ENCODE data around the gene PRPS1.
"Not testable (repeated sequence)": the region's sequence is repeated elsewhere in the genome, so short reads cannot be mapped to it uniquely, and the experiment has no call there.

Gene PRPS1
- 58.3 reads per million, percentile 72 among the genes with 10 or more reads in this experiment for total RNA-seq

DNA sequence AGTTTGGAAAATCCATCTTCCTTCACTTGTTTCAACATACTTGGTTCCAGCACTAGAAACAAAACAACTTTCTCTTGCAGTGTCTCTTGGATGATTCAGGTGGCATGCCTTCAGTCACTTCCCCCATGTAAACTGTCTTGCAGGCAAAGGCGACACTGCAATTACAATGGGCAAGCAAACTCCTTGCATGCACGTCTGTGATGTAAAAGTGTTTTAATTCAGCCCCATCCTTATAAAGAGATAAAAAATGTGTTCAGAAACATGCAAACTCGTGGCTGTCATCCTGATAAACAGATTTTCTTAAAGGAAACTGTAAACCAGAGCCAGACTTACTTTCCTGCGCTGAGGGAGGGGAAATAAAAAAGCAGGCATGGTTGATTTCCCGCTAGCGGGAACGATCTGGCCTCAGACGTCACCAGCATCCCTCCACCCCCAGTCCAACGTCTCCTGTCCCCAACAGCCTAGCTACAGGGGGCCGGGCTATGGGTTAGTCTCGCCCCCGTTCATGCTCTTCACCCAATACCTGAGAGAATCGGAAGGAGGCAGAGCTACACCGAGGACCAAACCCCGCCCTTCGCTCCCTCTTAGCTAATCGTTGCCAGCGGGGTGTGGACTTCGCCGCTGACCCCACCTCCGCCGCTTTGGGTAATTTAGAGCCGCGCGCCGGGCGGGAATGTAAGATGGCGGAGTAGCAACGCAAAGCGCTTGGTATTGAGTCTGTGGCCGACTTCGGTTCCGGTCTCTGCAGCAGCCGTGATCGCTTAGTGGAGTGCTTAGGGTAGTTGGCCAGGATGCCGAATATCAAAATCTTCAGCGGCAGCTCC is at the start of gene PRPS1:
Gene PRPS1 (plus strand): TSS at position 673 of the 824 bp plus-strand sequence. CDS start 119 bp downstream, at position 792.
- peak; percentile 80 for DNase-seq

DNA sequence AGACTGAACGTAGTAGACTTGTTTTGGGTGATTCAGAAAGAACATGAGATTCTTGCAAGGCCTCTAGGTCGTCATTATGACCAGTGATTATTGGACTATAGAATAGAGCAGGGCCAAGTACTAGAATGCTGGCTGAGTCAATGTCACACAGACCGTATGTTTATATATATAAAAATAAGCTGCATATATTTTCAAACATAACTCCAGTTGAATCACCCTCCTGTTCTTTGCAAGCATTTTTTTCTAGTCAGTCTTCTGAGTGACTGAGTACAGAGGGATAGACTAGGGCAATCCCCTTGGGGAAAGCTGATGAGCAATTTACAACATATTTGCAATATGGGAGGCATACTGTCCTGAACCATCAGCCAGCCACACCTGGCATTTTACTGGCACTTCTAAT is 48.4 kb upstream of the PRPS1 start:
- no peak for DNase-seq

GRCh38 chrX:107581923-107582322 is 46.4 kb upstream of the PRPS1 start:
- DNase-seq = no peak

DNA sequence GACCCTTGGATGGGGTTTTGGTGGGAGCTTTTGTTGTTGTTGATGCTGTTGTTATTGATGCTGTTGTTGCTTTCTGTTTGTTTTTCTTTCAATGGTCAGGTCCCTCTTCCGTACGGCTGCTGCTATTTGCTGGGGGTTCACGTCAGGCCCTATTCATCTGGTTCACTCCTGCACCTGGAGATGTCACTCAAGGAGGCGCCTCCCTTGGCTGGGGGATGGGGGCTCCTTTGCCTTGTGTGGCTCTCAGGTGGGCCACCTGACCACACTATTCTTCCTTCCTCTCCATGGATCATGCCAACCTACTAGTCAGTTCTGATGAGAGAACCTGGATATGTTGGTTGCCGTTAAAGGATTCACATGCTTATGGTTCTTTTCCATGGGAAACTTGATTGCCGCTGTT is 39.1 kb upstream of the PRPS1 start:
- no peak for DNase-seq

DNA sequence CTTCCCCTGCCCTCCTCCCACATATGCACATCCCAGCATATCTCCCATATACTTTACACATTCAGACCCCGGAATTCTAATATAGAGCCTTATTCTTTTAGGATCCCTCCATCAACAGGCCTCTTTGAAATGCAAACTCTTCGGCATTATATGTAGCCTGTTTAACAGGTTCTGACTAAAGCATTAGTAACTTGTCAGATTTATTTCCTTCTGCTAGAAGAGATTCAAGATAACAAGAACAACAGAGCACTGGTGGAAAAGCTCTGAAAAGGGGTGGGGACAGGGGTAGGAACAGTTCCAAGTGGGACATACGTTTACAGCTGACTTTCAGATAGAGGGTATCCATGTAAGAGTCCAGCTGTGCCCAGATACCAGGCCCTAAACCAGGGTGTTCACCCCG is 31.7 kb upstream of the PRPS1 start:
- DNase-seq = no peak

GRCh38 chrX:107597264-107597663 is 31.0 kb upstream of the PRPS1 start:
- no peak for DNase-seq

GRCh38 chrX:107597791-107598190 is 30.5 kb upstream of the PRPS1 start:
- no peak for DNase-seq

- DNase-seq = no peak
Observed at GRCh38 chrX:107599450-107599861, 28.9 kb upstream of the PRPS1 start.

GRCh38 chrX:107600366-107600765 is 27.9 kb upstream of the PRPS1 start:
- no peak for DNase-seq

DNA sequence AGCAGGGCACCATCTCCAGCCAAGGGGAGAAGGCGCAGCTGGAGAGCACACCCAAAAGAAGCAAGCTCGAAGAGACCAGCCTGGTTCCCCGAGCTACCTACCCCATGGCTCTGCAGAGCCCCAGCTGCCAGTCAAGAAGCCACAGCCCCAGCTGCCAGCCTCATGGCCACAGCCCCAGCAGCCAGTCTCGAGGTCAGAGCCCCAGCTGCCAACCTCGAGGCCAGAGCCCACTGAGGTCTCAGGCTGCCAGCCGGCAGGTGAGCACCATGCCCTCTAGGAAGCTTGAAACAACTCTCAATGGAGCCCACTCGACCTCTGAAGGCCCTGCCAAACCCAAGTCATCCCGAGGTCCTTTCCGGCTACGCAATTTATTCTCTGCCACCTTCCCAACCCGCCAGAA is 27.0 kb upstream of the PRPS1 start:
- no peak for DNase-seq

DNA sequence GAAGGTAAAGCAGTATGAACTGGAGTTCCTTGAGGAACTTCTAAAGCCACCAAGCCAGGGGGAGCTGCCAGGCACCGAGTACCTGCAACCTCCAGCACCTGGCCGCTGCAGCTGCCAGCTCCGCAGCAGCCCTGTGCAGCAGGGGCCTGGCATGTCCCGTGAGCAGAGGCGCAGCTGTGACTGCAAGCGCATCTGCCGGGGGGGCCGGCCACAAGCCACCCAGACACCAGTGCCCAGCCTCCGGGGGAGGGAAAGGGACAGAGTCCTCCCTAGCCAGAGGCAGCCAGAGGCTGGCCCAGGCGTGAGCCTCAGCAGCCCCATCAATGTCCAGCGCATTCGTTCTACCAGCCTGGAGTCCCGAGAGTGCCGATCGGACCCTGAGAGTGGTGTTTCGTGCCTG is 26.6 kb upstream of the PRPS1 start:
- no peak for DNase-seq

DNA sequence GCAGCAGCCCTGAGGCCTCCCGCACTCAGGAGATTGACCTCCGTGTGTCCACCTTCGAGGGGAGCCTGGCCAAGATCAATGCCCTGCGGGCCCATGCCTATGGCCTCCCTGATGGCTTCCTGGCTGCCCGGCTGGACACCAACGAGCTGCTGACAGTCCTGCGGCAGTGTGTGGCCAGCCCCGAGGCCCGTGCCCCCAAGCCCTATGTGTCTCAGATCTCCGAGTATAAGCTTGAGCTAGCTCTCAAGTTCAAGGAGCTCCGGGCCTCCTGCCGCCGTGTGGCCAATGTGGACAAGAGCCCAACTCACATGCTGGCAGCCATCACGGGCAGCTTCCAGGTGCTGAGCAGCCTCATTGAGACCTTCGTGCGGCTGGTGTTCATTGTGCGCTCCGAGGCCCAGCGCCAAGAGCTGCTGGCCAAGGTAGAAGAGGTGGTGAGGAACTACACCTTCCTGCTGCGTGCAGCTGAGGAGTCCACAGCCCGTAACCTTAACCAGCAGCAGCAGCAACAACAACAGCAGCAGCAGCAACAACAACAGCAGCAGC is 25.5 kb upstream of the PRPS1 start:
- DNase-seq = no peak

- DNase-seq = no peak
Observed at GRCh38 chrX:107603429-107604159, 24.7 kb upstream of the PRPS1 start.

DNA sequence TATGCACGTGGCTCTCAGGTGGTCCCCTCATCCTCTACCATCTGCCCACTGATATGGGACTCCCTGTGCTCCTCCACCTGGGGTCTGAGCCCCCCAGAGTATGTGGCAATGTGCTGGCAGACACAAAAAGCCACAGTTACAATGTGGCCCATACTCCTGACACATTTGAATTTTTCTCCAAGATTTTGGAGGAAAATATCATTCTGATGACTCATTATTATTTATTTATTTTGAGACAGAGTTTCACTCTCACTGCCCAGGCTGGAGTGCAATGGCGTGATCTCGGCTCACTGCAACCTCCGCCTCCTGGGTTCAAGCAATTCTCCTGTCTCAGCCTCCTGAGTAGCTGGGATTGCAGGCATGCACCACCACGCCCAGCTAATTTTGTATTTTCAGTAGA is 19.2 kb upstream of the PRPS1 start:
- DNase-seq = not testable (repeated sequence)

- DNase-seq = no peak
Observed at GRCh38 chrX:107610667-107611066, 17.6 kb upstream of the PRPS1 start.

DNA sequence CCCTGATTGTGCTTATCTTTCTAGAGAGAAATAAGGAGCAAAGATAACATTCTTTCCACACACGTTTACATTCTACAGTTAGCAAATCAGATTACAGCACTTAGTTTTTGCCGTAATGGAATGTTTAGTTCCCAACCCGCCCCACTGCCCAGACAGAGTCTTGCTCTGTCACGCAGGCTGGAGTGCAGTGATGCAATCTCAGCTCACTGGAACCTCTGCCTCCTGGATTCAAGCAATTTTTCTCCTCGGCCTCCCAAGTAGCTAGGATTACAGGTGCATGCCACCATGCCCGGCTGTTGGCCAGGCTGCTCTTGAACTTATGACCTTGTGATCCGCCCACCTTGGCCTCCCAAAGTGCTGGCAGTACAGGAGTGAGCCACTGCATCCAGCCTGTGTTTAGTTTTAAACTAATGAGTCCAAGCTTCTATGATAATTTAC is 8.4 kb upstream of the PRPS1 start:
- no peak for DNase-seq

DNA sequence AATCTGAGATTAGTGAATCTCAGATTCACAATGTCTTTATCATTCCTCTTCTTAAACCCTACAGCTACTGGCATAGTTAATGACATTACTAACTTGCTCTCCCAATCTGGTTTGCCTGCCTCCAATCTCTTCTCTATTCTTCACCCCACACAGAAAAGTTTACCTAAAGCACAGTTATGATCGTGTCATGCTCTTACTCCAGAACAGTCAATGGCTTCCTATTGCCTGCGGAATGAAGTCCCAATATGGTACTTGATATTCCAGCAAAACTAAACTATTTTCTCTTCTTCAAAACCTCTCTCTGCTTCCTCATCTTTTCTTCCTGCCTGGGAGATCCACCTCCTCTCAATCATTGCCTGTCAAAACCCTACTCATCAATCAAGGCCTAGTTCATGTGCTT is 3.4 kb upstream of the PRPS1 start:
- no peak for DNase-seq

DNA sequence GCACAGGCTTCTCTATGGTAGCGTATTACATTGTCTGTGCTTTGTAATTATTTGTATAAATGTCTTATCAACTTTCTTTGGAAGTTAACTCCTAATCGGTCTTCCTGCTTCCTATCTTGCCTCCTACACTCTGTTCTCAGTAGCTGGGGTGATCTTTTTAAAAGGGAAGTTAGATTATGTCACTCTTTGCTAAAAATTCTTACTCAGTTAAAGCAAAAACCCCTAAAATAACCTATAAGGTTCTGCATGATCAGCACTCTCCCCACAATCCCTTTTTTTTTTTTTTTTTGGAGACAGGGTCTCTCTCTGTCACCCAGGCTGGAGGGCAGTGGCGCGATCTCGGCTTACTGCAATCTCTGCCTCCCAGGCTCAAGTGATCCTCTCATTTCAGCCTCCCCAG is 2.6 kb upstream of the PRPS1 start:
- DNase-seq = no peak

DNA sequence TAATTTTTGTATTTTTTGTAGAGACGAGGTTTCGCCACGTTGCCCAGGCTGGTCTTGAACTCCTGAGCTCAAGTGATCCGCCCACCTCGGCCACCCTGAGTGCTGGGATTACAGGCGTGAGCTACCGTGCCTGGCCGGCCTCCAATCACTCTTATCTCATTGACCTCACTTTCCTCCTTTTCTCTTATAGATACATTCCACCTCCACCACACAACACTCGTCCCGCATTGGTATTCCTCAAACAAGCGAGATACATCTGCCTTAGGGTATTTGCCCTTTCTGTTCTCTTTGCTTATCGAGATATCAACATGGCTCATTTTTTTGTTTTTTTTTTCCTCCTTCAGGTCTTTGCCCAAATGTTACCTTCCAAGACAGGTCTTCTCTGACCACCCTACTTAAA is 1.8 kb upstream of the PRPS1 start:
- no peak for DNase-seq

DNA sequence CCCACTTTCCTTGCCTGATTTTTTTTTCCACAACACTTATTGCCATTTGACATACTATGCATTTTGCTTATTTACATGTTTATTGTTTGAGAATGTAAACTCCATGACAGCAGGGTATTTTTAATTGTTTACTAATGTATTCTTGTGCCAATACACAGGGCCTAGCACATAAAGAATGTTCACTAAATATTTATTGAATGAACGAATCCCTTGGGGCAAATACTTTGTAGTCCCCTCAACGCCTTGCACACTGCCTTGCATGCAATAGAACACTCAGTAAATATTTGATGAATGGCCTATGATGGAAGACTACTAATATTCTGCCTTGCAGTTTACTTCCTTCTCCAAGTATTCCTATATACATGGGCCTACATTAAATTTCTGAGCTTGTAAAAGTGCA is 1.4 kb upstream of the PRPS1 start:
- DNase-seq = no peak

GRCh38 chrX:107628662-107629539 is 591 bp downstream of the PRPS1 start:
- peak; percentile 32 for DNase-seq

- DNase-seq = no peak
Observed at GRCh38 chrX:107629540-107629909, 1.2 kb downstream of the PRPS1 start.

Measured in effector CD4-positive, alpha-beta T cell (primary cell).